ENCODE results near the gene CLCN6. TPM values are rescaled to one million over a fixed set of nuclear protein-coding genes. Genes with fewer than 3 reads are reported as not detected.
A peak's percentile ranks its signal among the peaks of the same experiment; 100 is the strongest.

CLCN6 gene
- total and polyA plus RNA-seq, 2 of the 13 experiments (the other 11 are each of a cell fraction or from before 2014, with no cell fraction given) = 14.9 to 19.3 TPM

GRCh38 chr1:11802973-11803885 lies 2.8 kb upstream of the CLCN6 start (continued):
- TF ChIP-seq HMGXB4 (CRISPR knock-in tag; IDR thresholded peaks at IDR 0.05; ENCODE audit: borderline replicate concordance in 1 of 2, low read depth in 1 of 2) (no peak), MED13 (CRISPR knock-in tag; IDR thresholded peaks at IDR 0.05) (no peak), KDM1A (CRISPR knock-in tag; IDR thresholded peaks at IDR 0.05) (no peak), SOX5 (CRISPR knock-in tag; IDR thresholded peaks at IDR 0.05; ENCODE audit: borderline replicate concordance) (no peak), RBM22 (optimal IDR thresholded peaks at IDR 0.05; ENCODE audit: low read length) (no peak), IRX3 (CRISPR knock-in tag; IDR thresholded peaks at IDR 0.05; ENCODE audit: borderline replicate concordance, low read depth) (no peak), ZFP36L1 (CRISPR knock-in tag; IDR thresholded peaks at IDR 0.05) (no peak), HOXD1 (CRISPR knock-in tag; IDR thresholded peaks at IDR 0.05) (no peak), NCOA1 (CRISPR knock-in tag; IDR thresholded peaks at IDR 0.05) (no peak), RFX3 (CRISPR knock-in tag; IDR thresholded peaks at IDR 0.05) (no peak), ERF (CRISPR knock-in tag; IDR thresholded peaks at IDR 0.05) (no peak), SYNCRIP (IDR thresholded peaks at IDR 0.05; ENCODE audit: insufficient read depth, low read depth, low read length) (no peak), HNRNPLL (IDR thresholded peaks at IDR 0.05; ENCODE audit: low read depth, low read length, poor library complexity, severe bottlenecking) (no peak), KLF13 (CRISPR knock-in tag; IDR thresholded peaks at IDR 0.05) (0 out of 2 replicates have a peak, but pooled peaks have one; percentile 39), ZNF512B (CRISPR knock-in tag; IDR thresholded peaks at IDR 0.05; ENCODE audit: borderline replicate concordance) (no peak), ZBTB1 (CRISPR knock-in tag; IDR thresholded peaks at IDR 0.05; ENCODE audit: borderline replicate concordance) (no peak), SCMH1 (CRISPR knock-in tag; IDR thresholded peaks at IDR 0.05; ENCODE audit: borderline replicate concordance) (no peak), ZNF775 (CRISPR knock-in tag; IDR thresholded peaks at IDR 0.05; ENCODE audit: borderline replicate concordance) (no peak), HCFC1 (IDR thresholded peaks at IDR 0.05; ENCODE audit: low read depth, low read length) (no peak), ZNF207 (IDR thresholded peaks at IDR 0.05; ENCODE audit: borderline replicate concordance) (no peak), CENPBD1 (CRISPR knock-in tag; IDR thresholded peaks at IDR 0.05; ENCODE audit: borderline replicate concordance, low read depth) (no peak), CREM (IDR thresholded peaks at IDR 0.05) (no peak), CREM (CRISPR knock-in tag; IDR thresholded peaks at IDR 0.05) (no peak)
- TF ChIP-seq, protein P1, sequence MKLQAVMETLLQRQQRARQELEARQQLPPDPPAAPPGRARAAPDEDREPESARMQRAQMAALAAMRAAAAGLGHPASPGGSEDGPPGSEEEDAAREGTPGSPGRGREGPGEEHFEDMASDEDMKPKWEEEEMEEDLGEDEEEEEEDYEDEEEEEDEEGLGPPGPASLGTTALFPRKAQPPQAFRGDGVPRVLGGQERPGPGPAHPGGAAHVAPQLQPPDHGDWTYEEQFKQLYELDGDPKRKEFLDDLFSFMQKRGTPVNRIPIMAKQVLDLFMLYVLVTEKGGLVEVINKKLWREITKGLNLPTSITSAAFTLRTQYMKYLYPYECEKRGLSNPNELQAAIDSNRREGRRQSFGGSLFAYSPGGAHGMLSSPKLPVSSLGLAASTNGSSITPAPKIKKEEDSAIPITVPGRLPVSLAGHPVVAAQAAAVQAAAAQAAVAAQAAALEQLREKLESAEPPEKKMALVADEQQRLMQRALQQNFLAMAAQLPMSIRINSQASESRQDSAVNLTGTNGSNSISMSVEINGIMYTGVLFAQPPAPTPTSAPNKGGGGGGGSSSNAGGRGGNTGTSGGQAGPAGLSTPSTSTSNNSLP (IDR thresholded peaks at IDR 0.05; ENCODE audit: low read depth, low read length) = no peak

Measured in HepG2 (cell line).